Neuronal stem cell (in vitro differentiated cells): ENCODE results near the gene TUFT1.

ENCODE experiments used
- DNase-seq: peaks from one replicate; pipeline ENCODE4 v3.0.0-alpha.2; 2013; ENCODE audit warnings: low spot score
- H2AFZ ChIP-seq: one replicate; pipeline ENCODE4 v1.6.1; 2013; ENCODE audit warnings: mild to moderate bottlenecking, low read length, inconsistent platforms
- H2AK5ac ChIP-seq: 2 replicates; pipeline ENCODE4 v1.6.1; 2013; ENCODE audit warnings: low read depth, mild to moderate bottlenecking, inconsistent platforms, low read length, moderate library complexity, mixed read lengths
- H2BK120ac ChIP-seq: 2 replicates; pipeline ENCODE4 v1.6.1; 2013; ENCODE audit warnings: low read depth, mild to moderate bottlenecking, inconsistent platforms, low read length, moderate library complexity, mixed read lengths
- H2BK12ac ChIP-seq: one replicate; pipeline ENCODE4 v1.6.1; 2013; ENCODE audit warnings: low read length, inconsistent platforms
- H2BK15ac ChIP-seq: 2 replicates; pipeline ENCODE4 v1.6.1; 2013; ENCODE audit warnings: mild to moderate bottlenecking, low read length, inconsistent platforms, mixed read lengths
- H2BK5ac ChIP-seq: one replicate; pipeline ENCODE4 v1.6.1; 2013; ENCODE audit warnings: inconsistent platforms, mild to moderate bottlenecking, low read length, moderate library complexity
- H3K14ac ChIP-seq: one replicate; pipeline ENCODE4 v1.6.1; 2013; ENCODE audit warnings: low read length, inconsistent platforms
- H3K18ac ChIP-seq: 2 replicates; pipeline ENCODE4 v1.6.1; 2013; ENCODE audit warnings: low read length, inconsistent platforms
- H3K23ac ChIP-seq: 2 replicates; pipeline ENCODE4 v1.6.1; 2013; ENCODE audit warnings: low read depth, mild to moderate bottlenecking, mixed read lengths, low read length, inconsistent platforms; ENCODE audit not compliant: poor library complexity
- H3K27ac ChIP-seq: replicated peaks from 3 replicates; pipeline ENCODE4 v1.5.1; 2013; ENCODE audit warnings: low read length, inconsistent platforms
- H3K27me3 ChIP-seq, 3 experiments: 2 replicates each; pipeline ENCODE4 v1.6.1; 2013; ENCODE audit warnings: low read length in 3 of 3, mild to moderate bottlenecking in 2 of 3, inconsistent platforms in 1 of 3, low read depth in 1 of 3, mixed read lengths in 1 of 3, moderate library complexity in 1 of 3; ENCODE audit not compliant: control insufficient read depth in 3 of 3, insufficient read depth in 3 of 3
- H3K36me3 ChIP-seq, 2 donors: replicated peaks in 1 of 2; 2 replicates each; pipeline ENCODE4 v1.6.1; 2013; ENCODE audit warnings: low read length in 2 of 2; ENCODE audit not compliant: control insufficient read depth in 2 of 2, insufficient read depth in 2 of 2
- H3K4ac ChIP-seq: 2 replicates; pipeline ENCODE4 v1.6.1; 2013; ENCODE audit warnings: inconsistent platforms, mild to moderate bottlenecking, low read length, moderate library complexity
- H3K4me1 ChIP-seq, 2 donors: 1 replicate in 1 of 2; 2 replicates in 1 of 2; pipeline ENCODE4 v1.6.1; 2013; ENCODE audit warnings: low read length in 2 of 2, low read depth in 1 of 2; ENCODE audit not compliant: control insufficient read depth in 2 of 2, insufficient read depth in 1 of 2
- H3K4me2 ChIP-seq: one replicate; pipeline ENCODE4 v1.6.1; 2013; ENCODE audit warnings: mild to moderate bottlenecking, low read length, inconsistent platforms; ENCODE audit not compliant: insufficient read depth, poor library complexity, severe bottlenecking
- H3K4me3 ChIP-seq, 2 donors: 2 replicates each; pipeline ENCODE4 v1.5.1; 2013; ENCODE audit warnings: low read length in 2 of 2, mild to moderate bottlenecking in 2 of 2, inconsistent platforms in 1 of 2, moderate library complexity in 1 of 2
- H3K79me1 ChIP-seq: one replicate; pipeline ENCODE4 v1.6.1; 2013; ENCODE audit warnings: low read depth, mild to moderate bottlenecking, inconsistent platforms, low read length, moderate library complexity
- H3K9ac ChIP-seq: one replicate; pipeline ENCODE4 v1.6.1; 2013; ENCODE audit warnings: mild to moderate bottlenecking, low read depth, low read length, inconsistent platforms; ENCODE audit not compliant: poor library complexity
- H3K9me3 ChIP-seq, 2 donors: replicated peaks in 1 of 2; 2 replicates each; pipeline versions ENCODE3 to v1.6.1; 2013; ENCODE audit warnings: low read length in 2 of 2, mild to moderate bottlenecking in 2 of 2, inconsistent platforms in 1 of 2, low read depth in 1 of 2, mixed read lengths in 1 of 2, moderate library complexity in 1 of 2; ENCODE audit not compliant: control insufficient read depth in 2 of 2, insufficient read depth in 1 of 2
- H4K8ac ChIP-seq: one replicate; pipeline ENCODE4 v1.6.1; 2013; ENCODE audit warnings: low read depth, mild to moderate bottlenecking, inconsistent platforms, low read length, moderate library complexity
- H4K91ac ChIP-seq: one replicate; pipeline ENCODE4 v1.6.1; 2013; ENCODE audit warnings: low read length, low read depth, mild to moderate bottlenecking, inconsistent platforms; ENCODE audit not compliant: poor library complexity
- WGBS, 2 donors: extraction: QIAGEN DNeasy Blood & Tissue Kit; methylation state at CpG; one replicate each; pipeline ENCODE4 v1.1.7; 2013; ENCODE audit warnings: missing lambda C conversion rate in 2 of 2, mixed read lengths in 1 of 2; ENCODE audit not compliant: insufficient read length in 2 of 2, insufficient replicate concordance in 1 of 2; ENCODE audit errors: extremely low coverage in 2 of 2; 5-methylcytosine and 5-hydroxymethylcytosine counted together

Gene TUFT1

DNA sequence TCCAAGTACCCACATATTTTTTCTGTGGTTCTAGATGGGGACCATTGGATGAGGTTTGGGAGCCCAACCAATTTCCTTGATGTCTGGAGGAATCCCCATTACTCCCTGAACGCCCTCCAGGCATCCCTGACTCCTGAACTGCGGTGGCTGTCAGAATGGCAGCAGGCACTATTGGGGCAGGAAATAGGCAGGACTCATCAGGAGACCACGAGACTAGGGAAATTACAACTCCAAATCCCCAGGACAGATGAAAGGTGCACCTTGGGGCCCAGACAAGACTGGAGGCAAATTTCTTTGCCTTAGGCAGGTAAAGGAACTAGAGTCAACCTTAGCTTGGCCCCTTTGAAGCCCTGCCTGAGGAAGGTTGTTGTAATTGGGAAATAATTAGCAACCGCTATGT lies 27.8 kb upstream of the TUFT1 start:
- H3K27me3 ChIP-seq, result peaks cover 0 to 24% (median 0%) of the 10 kb centered on the region in 3 experiments
- WGBS, 2 donors, result no CpG with 5 or more reads among the region's 4 CpGs

GRCh38 chr1:151512801-151513625 lies 27.1 kb upstream of the TUFT1 start:
- H3K9me3 ChIP-seq, result no peaks in the 10 kb centered on the region
- H3K4me1 ChIP-seq, result peaks cover 22 to 24% of the 10 kb centered on the region in 2 donors
- no peak overlapping the region for H2BK12ac ChIP-seq
- H4K91ac ChIP-seq, result no peak overlapping the region
- no peak overlapping the region for H3K14ac ChIP-seq
- peaks cover 0 to 24% (median 0%) of the 10 kb centered on the region in 3 experiments for H3K27me3 ChIP-seq
- no peak overlapping the region for H3K4ac ChIP-seq
- H2AK5ac ChIP-seq, result no peak overlapping the region
- H4K8ac ChIP-seq, result no peak overlapping the region
- H2AFZ ChIP-seq, result peak overlapping the region; percentile 25
- H3K36me3 ChIP-seq, result no peaks in the 10 kb centered on the region
- peak overlapping the region; percentile 38 for H3K18ac ChIP-seq
- H3K4me2 ChIP-seq, result no peak overlapping the region
- peak overlapping the region in 1 of 2 donors; percentile 7 for H3K4me3 ChIP-seq
- H3K27ac ChIP-seq, result no peak overlapping the region
- H2BK120ac ChIP-seq, result no peak overlapping the region
- peak overlapping the region; percentile 33 for H2BK15ac ChIP-seq
- no peak for DNase-seq
- H3K79me1 ChIP-seq, result peaks cover 2% of the 10 kb centered on the region
- WGBS, 2 donors, result no CpG with 5 or more reads among the region's 8 CpGs
- peak overlapping the region; percentile 56 for H3K9ac ChIP-seq
- no peak overlapping the region for H2BK5ac ChIP-seq
- H3K23ac ChIP-seq, result no peak overlapping the region

More for the DNA sequence above, 27.8 kb upstream of the TUFT1 start:
- H3K4ac ChIP-seq, result no peak overlapping the region
- H2BK15ac ChIP-seq, result no peak overlapping the region
- H2AFZ ChIP-seq, result no peak overlapping the region
- H3K23ac ChIP-seq, result no peak overlapping the region
- H4K91ac ChIP-seq, result no peak overlapping the region
- peaks cover 22 to 24% of the 10 kb centered on the region in 2 donors for H3K4me1 ChIP-seq
- no peak overlapping the region for H2BK120ac ChIP-seq
- peak overlapping the region; percentile 98 for H3K4me2 ChIP-seq
- H3K9ac ChIP-seq, result no peak overlapping the region
- H3K18ac ChIP-seq, result no peak overlapping the region
- H3K9me3 ChIP-seq, result no peaks in the 10 kb centered on the region
- no peak overlapping the region for H2BK5ac ChIP-seq
- H3K14ac ChIP-seq, result no peak overlapping the region
- no peaks in the 10 kb centered on the region for H3K36me3 ChIP-seq
- peaks cover 2% of the 10 kb centered on the region for H3K79me1 ChIP-seq
- H4K8ac ChIP-seq, result no peak overlapping the region
- no peak overlapping the region for H2AK5ac ChIP-seq
- peak overlapping the region in 1 of 2 donors; percentile 80 for H3K4me3 ChIP-seq
- no peak overlapping the region for H2BK12ac ChIP-seq
- DNase-seq, result no peak
- H3K27ac ChIP-seq, result no peak overlapping the region

GRCh38 chr1:151513626-151514121 lies 26.4 kb upstream of the TUFT1 start:
- Histone ChIP-seq H3K9ac (no peak overlapping the region), H3K23ac (no peak overlapping the region), H3K18ac (no peak overlapping the region), H4K8ac (no peak overlapping the region), H2AK5ac (peak overlapping the region; percentile 17), H3K9me3 (no peaks in the 10 kb centered on the region), H2BK5ac (no peak overlapping the region), H4K91ac (no peak overlapping the region), H2AFZ (no peak overlapping the region), H2BK15ac (peak overlapping the region; percentile 4), H3K36me3 (peaks cover 1 to 3% of the 10 kb centered on the region in 2 donors), H3K14ac (no peak overlapping the region), H3K79me1 (peaks cover 2% of the 10 kb centered on the region), H3K27me3 (peaks cover 0 to 24% (median 0%) of the 10 kb centered on the region in 3 experiments), H3K4ac (no peak overlapping the region), H3K4me1 (peaks cover 22 to 24% of the 10 kb centered on the region in 2 donors), H2BK12ac (no peak overlapping the region), H3K4me3 (no peak overlapping the region), H2BK120ac (no peak overlapping the region), H3K4me2 (no peak overlapping the region), H3K27ac (no peak overlapping the region)
- no CpG with 5 or more reads among the region's 6 CpGs for WGBS, 2 donors
- DNase-seq, result no peak

DNA sequence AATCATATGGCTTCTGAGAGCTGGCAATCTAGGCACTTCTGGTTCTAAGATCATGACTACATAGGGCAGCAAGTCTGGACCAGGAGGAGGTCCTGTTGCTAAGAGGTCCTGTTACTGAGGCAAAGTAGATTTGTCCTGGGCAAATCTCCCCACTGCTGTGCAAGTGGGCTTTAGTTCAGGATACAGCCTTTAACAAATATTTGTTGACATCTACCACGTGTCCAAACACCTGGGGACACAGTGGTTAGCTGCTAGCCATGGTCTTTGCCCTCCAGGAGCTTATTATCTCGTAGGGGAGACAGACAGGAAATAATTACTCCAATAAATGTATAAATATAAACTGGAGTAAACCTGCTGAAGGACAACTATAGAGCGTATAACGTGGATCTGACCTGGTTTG lies 25.7 kb upstream of the TUFT1 start:
- Histone ChIP-seq H2BK120ac (no peak overlapping the region), H2BK15ac (no peak overlapping the region), H3K27ac (no peak overlapping the region), H3K4me3 (no peak overlapping the region), H3K18ac (no peak overlapping the region), H4K8ac (no peak overlapping the region), H3K9me3 (no peaks in the 10 kb centered on the region), H3K23ac (no peak overlapping the region), H2AFZ (no peak overlapping the region), H2BK12ac (no peak overlapping the region), H3K79me1 (peaks cover 2% of the 10 kb centered on the region), H2BK5ac (no peak overlapping the region), H3K14ac (no peak overlapping the region), H3K9ac (no peak overlapping the region), H2AK5ac (no peak overlapping the region), H3K27me3 (peaks cover 0 to 24% (median 0%) of the 10 kb centered on the region in 3 experiments), H3K4me1 (peaks cover 22 to 24% of the 10 kb centered on the region in 2 donors), H4K91ac (no peak overlapping the region), H3K4me2 (no peak overlapping the region), H3K36me3 (peaks cover 7 to 9% of the 10 kb centered on the region in 2 donors), H3K4ac (no peak overlapping the region)
- no CpG with 5 or more reads among the region's 4 CpGs for WGBS, 2 donors
- no peak for DNase-seq
